Muscle of leg (tissue), 11 donors: ENCODE results near the gene NDST4. TPM values are rescaled to one million over a fixed set of nuclear protein-coding genes. Genes with fewer than 3 reads are reported as not detected.

ENCODE experiments used
- DNase-seq: peaks from one replicate; pipeline ENCODE4 v3.0.0; 2013
- H3K27ac ChIP-seq: one replicate; pipeline ENCODE4 v1.5.1; 2013; ENCODE audit warnings: mild to moderate bottlenecking, low read length, control low read depth
- H3K27me3 ChIP-seq: one replicate; pipeline ENCODE4 v1.6.1; 2013; ENCODE audit warnings: low read length; ENCODE audit not compliant: control insufficient read depth, insufficient read depth
- H3K36me3 ChIP-seq: one replicate; pipeline ENCODE4 v1.6.1; 2013; ENCODE audit warnings: low read length; ENCODE audit not compliant: control insufficient read depth, insufficient read depth
- H3K4me1 ChIP-seq: one replicate; pipeline ENCODE4 v1.6.1; 2013; ENCODE audit warnings: low read length; ENCODE audit not compliant: control insufficient read depth, insufficient read depth
- H3K4me3 ChIP-seq: one replicate; pipeline ENCODE4 v1.5.1; 2013; ENCODE audit warnings: low read length, control low read depth
- H3K9me3 ChIP-seq: replicated peaks from 2 replicates; pipeline ENCODE4 v1.6.1; 2013; ENCODE audit warnings: low read depth, low read length; ENCODE audit not compliant: control insufficient read depth
- WGBS: methylation state at CpG from one replicate; pipeline ENCODE4 v1.1.5; 2013; ENCODE audit warnings: missing lambda C conversion rate; ENCODE audit not compliant: insufficient coverage; 5-methylcytosine and 5-hydroxymethylcytosine counted together
- polyA plus RNA-seq, 8 donors: library from polyadenylated mRNA; unstranded; fragments of 120-200 nt; gene quantifications; one replicate each; pipeline versions ENCODE4 v1.2.1 to v1.2.3, GENCODE V29; 2013; ENCODE audit warnings: inconsistent platforms in 1 of 8, low replicate concordance in 1 of 8; ENCODE audit not compliant: insufficient read length in 8 of 8, insufficient read depth in 1 of 8
- total RNA-seq: library from RNA; stranded (reverse); fragments of 120-200 nt; gene quantifications from one replicate; pipeline ENCODE4 v1.2.4, GENCODE V29; 2013

Gene NDST4
- total and polyA plus RNA-seq, 9 donors: 0.54 to 3.3 (median 1.2) TPM

DNA sequence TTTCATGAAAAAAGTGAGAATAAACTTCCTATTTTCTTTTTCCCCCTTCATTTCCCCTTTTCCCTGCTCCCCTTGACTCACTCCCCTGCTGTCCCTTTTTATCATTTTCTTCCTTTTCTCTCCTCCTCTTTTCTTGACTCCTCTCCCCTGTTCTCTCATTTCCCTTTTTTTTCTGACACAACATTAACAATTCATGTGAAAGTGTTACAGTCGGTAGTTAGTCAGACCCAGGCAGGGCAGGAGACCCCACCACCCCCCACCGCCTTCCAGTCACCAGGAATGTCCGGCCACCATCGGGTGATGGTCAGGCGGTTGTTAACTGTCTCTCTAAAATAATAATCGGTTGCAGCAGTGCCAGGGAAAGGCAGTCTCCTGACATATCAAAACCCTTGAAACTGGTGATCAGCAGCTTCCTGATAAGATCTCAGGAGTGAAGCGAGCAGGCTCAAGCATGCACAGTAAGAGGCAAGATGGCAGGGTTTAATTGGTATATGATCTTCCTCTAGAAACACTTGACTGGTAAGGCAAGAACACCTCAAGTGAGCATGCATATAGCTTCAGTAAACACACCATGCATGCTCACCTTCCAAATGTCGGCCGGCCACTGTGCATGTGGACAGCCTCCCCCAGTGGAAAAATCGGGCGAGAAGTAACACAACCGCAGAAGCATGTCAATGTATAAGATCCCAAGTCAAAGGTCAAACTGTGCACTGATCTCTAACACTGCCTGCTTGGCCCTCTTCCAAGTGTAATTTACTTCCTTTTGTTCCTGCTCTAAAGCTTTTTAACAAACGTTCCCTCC, 191.4 kb downstream of the NDST4 start:
- H3K27me3 ChIP-seq: no peaks in the 10 kb centered on the region
- no peak overlapping the region for H3K4me3 ChIP-seq
- H3K9me3 ChIP-seq: no peaks in the 10 kb centered on the region
- no peak overlapping the region for H3K27ac ChIP-seq
- no peaks in the 10 kb centered on the region for H3K36me3 ChIP-seq
- no peak for DNase-seq
- peaks cover 3% of the 10 kb centered on the region for H3K4me1 ChIP-seq
- 60% methylated on average over 8 of the region's 13 CpGs for WGBS

DNA sequence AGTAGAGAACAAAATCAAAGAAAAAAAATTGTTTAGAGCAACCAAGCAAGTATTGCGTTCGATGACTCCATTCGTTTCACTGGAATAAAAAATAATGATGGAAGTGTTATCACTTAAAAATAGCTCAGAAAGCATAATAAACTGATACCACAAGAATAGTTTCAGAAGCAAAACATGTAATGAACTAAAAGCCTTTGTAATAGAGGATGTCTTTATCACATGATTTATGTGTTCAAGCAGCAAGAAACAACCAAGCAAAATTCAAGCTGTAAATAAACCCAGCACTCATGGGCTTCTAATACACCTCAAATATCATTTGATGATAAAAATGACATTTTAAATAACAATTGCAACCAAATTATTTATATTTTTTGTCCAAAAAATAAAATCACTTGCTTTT, 192.2 kb downstream of the NDST4 start:
- Histone ChIP-seq H3K9me3 (no peaks in the 10 kb centered on the region), H3K4me1 (peaks cover 3% of the 10 kb centered on the region), H3K4me3 (no peak overlapping the region), H3K36me3 (no peaks in the 10 kb centered on the region), H3K27me3 (no peaks in the 10 kb centered on the region), H3K27ac (no peak overlapping the region)
- DNase-seq: no peak
- no CpG with 5 or more reads among the region's 3 CpGs for WGBS

DNA sequence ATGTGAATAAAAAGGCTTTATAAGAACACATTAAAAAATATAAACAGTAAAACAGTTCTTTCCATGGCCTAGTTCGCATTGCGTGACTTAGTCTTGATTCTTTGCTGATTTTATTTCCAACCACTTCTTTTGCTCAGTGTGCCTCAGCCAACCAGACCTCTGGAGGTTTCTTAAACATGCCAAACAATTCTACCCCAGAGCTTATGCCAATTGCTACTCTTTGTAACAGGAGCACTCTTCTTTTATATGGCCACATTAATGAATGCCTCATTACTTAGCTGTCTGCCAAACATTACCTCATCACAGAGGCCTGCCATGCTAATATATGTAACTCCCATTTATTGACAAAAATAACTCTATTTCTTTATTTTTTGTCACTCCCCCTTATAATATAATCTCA, 202.3 kb downstream of the NDST4 start:
- 26% methylated on average over 2 of the region's 2 CpGs for WGBS
- H3K4me3 ChIP-seq: no peak overlapping the region
- H3K27ac ChIP-seq: no peak overlapping the region
- H3K4me1 ChIP-seq: no peaks in the 10 kb centered on the region
- no peaks in the 10 kb centered on the region for H3K36me3 ChIP-seq
- peak; percentile 62 for DNase-seq
- H3K27me3 ChIP-seq: no peaks in the 10 kb centered on the region
- no peaks in the 10 kb centered on the region for H3K9me3 ChIP-seq

- no peaks in the 10 kb centered on the region for H3K4me1 ChIP-seq
- WGBS: 0% methylated on average over 1 of the region's 2 CpGs
These were observed 205.9 kb downstream of the NDST4 start for GRCh38 chr4:114907568-114907967.

DNA sequence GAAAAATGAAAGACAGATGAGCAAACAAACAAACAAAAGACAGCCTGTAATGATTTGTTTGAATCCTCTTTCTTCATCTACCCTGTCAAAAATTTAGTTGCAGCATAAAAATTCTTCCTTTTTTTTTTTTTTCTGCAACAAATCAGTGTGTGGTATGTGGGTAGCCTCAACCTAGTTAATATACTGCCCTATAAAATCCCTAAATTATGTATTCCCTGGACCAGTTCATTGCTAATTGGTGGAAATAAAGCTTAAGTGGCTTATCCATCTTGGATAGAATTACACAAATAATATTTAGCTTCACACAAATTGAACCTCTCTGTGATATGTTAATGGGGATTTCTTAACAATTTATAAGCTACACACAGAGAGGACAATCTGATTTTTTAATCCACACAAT, 208.4 kb downstream of the NDST4 start:
- no peak for DNase-seq
- Histone ChIP-seq H3K4me3 (no peak overlapping the region), H3K4me1 (no peaks in the 10 kb centered on the region), H3K36me3 (no peaks in the 10 kb centered on the region), H3K27ac (no peak overlapping the region), H3K27me3 (no peaks in the 10 kb centered on the region), H3K9me3 (no peaks in the 10 kb centered on the region)

More at GRCh38 chr4:114907568-114907967, 205.9 kb downstream of the NDST4 start:
- DNase-seq: no peak
- Histone ChIP-seq H3K27me3 (no peaks in the 10 kb centered on the region), H3K36me3 (no peaks in the 10 kb centered on the region), H3K27ac (no peak overlapping the region), H3K9me3 (no peaks in the 10 kb centered on the region), H3K4me3 (no peak overlapping the region)

GRCh38 chr4:114900934-114901333, 212.5 kb downstream of the NDST4 start:
- H3K27me3 ChIP-seq: no peaks in the 10 kb centered on the region
- H3K36me3 ChIP-seq: no peaks in the 10 kb centered on the region
- H3K9me3 ChIP-seq: no peaks in the 10 kb centered on the region
- H3K4me3 ChIP-seq: no peak overlapping the region
- WGBS: no CpG with 5 or more reads among the region's 4 CpGs
- no peaks in the 10 kb centered on the region for H3K4me1 ChIP-seq
- DNase-seq: no peak
- H3K27ac ChIP-seq: no peak overlapping the region

DNA sequence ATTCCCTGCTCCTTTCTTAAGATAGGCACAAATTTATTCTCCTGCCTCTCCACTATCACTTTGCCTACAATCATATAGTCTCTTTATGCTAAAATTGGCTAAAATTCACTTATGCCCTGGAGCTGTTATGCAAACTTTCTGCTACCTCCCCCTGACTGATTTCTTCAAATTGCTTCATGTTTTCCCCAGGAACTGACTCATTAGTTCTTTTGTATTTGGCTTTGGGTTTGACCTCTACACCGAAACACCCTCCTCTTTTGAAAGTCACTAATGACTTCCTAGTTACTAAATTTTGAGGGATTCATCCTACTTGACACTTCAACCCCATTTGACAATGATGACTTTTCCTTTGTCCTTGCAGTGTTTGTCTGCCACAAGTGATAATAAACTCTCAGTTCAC, 222.6 kb downstream of the NDST4 start:
- 80% methylated on average over 1 of the region's 1 CpG for WGBS

GRCh38 chr4:114886761-114887160, 226.7 kb downstream of the NDST4 start:
- WGBS: 75% methylated on average over 1 of the region's 2 CpGs
- H3K27ac ChIP-seq: no peak overlapping the region
- H3K9me3 ChIP-seq: no peaks in the 10 kb centered on the region
- H3K36me3 ChIP-seq: no peaks in the 10 kb centered on the region
- no peak for DNase-seq
- H3K4me3 ChIP-seq: no peak overlapping the region
- no peaks in the 10 kb centered on the region for H3K4me1 ChIP-seq
- no peaks in the 10 kb centered on the region for H3K27me3 ChIP-seq

More for the DNA sequence above, 222.6 kb downstream of the NDST4 start:
- Histone ChIP-seq H3K36me3 (no peaks in the 10 kb centered on the region), H3K9me3 (no peaks in the 10 kb centered on the region), H3K27ac (no peak overlapping the region), H3K27me3 (no peaks in the 10 kb centered on the region), H3K4me3 (no peak overlapping the region), H3K4me1 (no peaks in the 10 kb centered on the region)
- no peak for DNase-seq

- WGBS: 94% methylated on average over 2 of the region's 5 CpGs
These were observed 229.8 kb downstream of the NDST4 start for GRCh38 chr4:114883641-114884040.

DNA sequence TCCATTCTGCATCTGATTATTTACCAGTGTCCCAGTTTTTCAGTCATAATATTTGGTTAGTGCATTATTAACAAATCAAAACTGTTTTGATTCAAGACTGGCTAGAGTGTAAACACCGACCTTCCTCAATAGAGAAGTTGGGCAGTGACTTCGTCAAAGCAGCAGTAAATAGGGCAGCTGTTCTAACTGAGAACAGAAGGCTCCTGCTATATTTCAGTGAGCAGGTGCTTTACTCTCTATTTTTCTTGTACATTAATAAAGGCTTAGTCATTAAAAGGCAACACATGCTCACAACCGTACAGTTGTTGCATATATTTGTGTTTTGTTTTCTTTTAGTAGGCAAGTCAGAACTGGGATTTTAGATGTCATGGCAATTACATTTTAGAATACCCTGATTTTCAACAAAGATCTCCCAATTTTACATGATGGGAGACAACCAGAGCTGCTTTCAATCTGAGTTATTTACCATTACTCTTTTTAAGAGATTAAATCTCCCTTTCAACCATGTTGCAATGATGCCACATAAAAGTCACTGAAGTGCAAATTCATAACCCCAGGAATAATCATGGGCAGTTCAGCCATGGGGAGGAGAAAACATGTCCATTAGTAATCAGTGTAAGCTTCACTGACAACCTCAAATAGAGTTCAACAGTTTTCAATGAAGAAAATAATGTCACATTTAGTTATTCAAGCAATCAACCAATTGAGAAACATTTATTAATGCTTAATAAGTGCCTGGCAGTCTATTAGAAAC, 233.3 kb downstream of the NDST4 start:
- no CpG with 5 or more reads among the region's 3 CpGs for WGBS
- Histone ChIP-seq H3K27me3 (no peaks in the 10 kb centered on the region), H3K27ac (peak overlapping the region; percentile 49), H3K36me3 (no peaks in the 10 kb centered on the region), H3K4me3 (no peak overlapping the region), H3K9me3 (no peaks in the 10 kb centered on the region), H3K4me1 (no peaks in the 10 kb centered on the region)
- DNase-seq: peak; percentile 48

More at GRCh38 chr4:114883641-114884040, 229.8 kb downstream of the NDST4 start:
- Histone ChIP-seq H3K4me3 (no peak overlapping the region), H3K9me3 (no peaks in the 10 kb centered on the region), H3K36me3 (no peaks in the 10 kb centered on the region), H3K4me1 (no peaks in the 10 kb centered on the region), H3K27me3 (no peaks in the 10 kb centered on the region), H3K27ac (no peak overlapping the region)
- DNase-seq: no peak
